ENCODE data around the gene CHORDC1. TPM values are rescaled to one million over a fixed set of nuclear protein-coding genes. Genes with fewer than 3 reads are reported as not detected.

CHORDC1 gene
- total RNA-seq (10 to 100 TPM; 35.0 to 69.9 TPM), polyA plus RNA-seq (ENCODE audit: insufficient read length in 2 of 2) (10 to 100 TPM; 52.7 to 62.1 TPM)
- long read RNA-seq, donor 1, transcript CHORDC1-201 (11 exons, 2,654 nt): major isoform, 5 of 20 reads
- long read RNA-seq, donor 1, partial matches to known transcripts: 15 of 20 reads
- long read RNA-seq, donor 1, other reads (novel, unspliced or antisense): 0 of 20 reads
- long read RNA-seq, donor 2, partial matches to known transcripts: 0 of 2 reads
- long read RNA-seq, donor 2, other reads (novel, unspliced or antisense): 0 of 2 reads
- long read RNA-seq, donor 3: 0 reads
- long read RNA-seq, donor 4, transcript CHORDC1-201 (11 exons, 2,654 nt): major isoform, 6 of 16 reads
- long read RNA-seq, donor 4, partial matches to known transcripts: 10 of 16 reads
- long read RNA-seq, donor 4, other reads (novel, unspliced or antisense): 0 of 16 reads

DNA sequence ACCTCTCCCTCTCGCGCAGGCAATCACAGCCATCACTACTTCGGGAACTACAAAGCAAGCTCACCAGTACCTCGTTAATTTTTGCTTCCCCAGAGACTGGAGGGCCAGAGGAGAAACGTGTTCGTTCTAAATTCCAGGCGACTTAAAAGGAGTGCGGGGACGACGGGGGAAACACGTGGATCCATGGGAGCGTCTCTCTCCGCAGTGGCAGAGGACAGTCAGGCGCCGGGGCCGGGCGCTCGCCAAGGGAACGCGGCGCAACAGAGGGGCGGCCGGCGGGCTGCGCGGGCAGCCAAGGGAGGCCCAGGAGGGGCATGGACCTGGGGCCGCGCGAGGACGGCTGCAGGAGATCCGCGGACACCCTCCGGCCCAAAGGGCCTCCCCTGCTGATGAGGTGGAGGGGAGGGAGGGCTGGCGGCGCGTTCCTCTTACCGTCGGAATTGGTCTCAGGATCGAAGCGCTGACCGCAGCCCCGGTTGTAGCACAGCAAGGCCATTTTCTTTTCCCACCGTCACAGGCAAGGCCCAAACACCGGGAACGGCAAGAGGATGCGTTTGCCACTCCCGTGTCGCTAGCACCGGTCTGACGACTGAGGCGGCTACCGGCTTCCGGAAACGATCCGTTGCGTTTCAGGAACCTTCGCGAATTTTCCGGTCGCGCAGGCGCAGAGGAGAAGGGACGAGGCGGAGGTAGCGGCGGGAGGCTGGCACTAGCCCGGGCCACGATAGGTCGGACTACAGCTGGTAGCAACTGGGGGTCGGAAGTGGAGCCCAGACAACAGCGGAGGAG is at the start of gene CHORDC1:
CHORDC1 (minus strand) TSS at position 591 of the 789 bp plus-strand sequence; CDS start at position 496, 95 bp downstream.
- peak; percentile 87 to 98 (median 93) for DNase-seq (ENCODE audit: low read depth in 4 of 6, low spot score in 6 of 6)
- Histone ChIP-seq H3K4me3 (ENCODE audit: low read depth, low read length) (peak within 1 kb of the TSS; percentile 82), H3K27ac (ENCODE audit: low read depth, low read length) (peak within 1 kb of the TSS; percentile 94), H3K9me3 (ENCODE audit: control insufficient read depth, insufficient read depth, low read length) (no peaks in the 10 kb centered on the region), H3K36me3 (ENCODE audit: control insufficient read depth, insufficient read depth, low read length) (no peaks in the 10 kb centered on the region), H3K4me1 (ENCODE audit: control insufficient read depth, insufficient read depth, low read length) (peaks cover 4% of the 10 kb centered on the region), H3K27me3 (ENCODE audit: control insufficient read depth, insufficient read depth, low read length) (no peaks in the 10 kb centered on the region)
- under 1% methylated on average over 71 of the region's 71 CpGs for WGBS (ENCODE audit: insufficient coverage)

DNA sequence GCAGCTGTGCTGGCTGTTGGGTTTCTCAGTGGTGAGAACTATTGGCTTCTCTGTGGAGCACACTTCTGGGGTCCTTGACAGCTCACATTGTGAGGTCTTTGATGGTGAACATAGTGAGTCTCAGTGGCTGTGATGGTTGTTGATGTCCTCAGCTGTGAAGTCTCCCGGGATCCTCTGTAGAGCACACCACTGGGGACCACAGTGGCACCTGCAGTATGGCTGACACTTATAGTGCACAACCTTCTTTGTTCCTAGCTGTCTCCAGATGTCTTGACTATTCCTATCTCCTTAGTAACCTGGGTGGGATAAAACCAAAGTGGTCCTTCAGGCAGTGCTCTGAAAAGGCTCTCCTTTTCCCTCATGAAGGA is 34.3 kb upstream of the CHORDC1 start:
- Histone ChIP-seq H3K9me3 (ENCODE audit: control insufficient read depth, insufficient read depth, low read length) (peaks cover 2% of the 10 kb centered on the region), H3K4me3 (ENCODE audit: low read depth, low read length) (no peak overlapping the region), H3K27me3 (ENCODE audit: control insufficient read depth, insufficient read depth, low read length) (no peaks in the 10 kb centered on the region), H3K27ac (ENCODE audit: low read depth, low read length) (no peak overlapping the region), H3K4me1 (ENCODE audit: control insufficient read depth, insufficient read depth, low read length) (no peaks in the 10 kb centered on the region), H3K36me3 (ENCODE audit: control insufficient read depth, insufficient read depth, low read length) (no peaks in the 10 kb centered on the region)
- DNase-seq (ENCODE audit: low read depth in 4 of 6, low spot score in 6 of 6): no peak
- no CpG with 5 or more reads among the region's 1 CpG for WGBS (ENCODE audit: insufficient coverage)

DNA sequence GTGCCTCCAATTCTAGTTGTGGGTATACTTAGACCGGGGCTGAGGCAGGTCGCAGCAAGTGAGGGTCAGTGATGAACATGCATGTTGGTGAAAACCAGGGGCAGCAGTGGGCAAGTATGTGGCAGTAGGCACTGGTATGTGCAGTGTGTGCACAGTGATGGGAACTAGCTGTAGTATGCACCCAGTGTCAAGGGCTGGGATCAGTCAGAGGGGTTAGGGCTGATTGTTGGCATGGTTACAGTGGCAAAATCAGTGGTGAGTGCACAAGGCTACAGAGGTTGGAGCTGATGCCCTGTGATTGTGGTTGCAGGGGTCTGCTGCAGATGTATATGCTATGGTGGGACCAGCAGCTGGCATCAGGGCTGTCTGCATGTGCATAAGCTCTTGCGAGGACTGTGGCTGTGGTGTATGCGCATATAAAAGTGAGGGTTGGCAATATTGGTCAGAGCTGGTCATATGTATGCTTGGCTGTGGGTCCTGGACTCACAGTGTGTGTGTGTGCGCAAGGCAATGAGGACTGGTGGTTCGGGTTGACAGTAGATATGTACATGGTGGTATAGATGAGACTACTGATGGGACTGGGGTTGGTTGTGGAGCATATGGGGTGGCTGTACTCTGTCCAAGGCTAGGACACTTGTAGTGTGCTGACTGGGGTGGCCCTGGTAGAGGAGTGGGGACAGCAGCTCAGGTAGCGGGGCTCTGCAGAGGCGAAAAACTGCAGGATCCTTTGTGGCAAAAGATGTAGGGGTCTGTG is 33.7 kb upstream of the CHORDC1 start:
- DNase-seq (ENCODE audit: low read depth in 4 of 6, low spot score in 6 of 6): no peak
- no peak overlapping the region for H3K27ac ChIP-seq (ENCODE audit: low read depth, low read length)
- no peaks in the 10 kb centered on the region for H3K27me3 ChIP-seq (ENCODE audit: control insufficient read depth, insufficient read depth, low read length)
- WGBS (ENCODE audit: insufficient coverage): 93% methylated on average over 8 of the region's 8 CpGs
- peaks cover 2% of the 10 kb centered on the region for H3K9me3 ChIP-seq (ENCODE audit: control insufficient read depth, insufficient read depth, low read length)
- no peak overlapping the region for H3K4me3 ChIP-seq (ENCODE audit: low read depth, low read length)
- H3K36me3 ChIP-seq (ENCODE audit: control insufficient read depth, insufficient read depth, low read length): no peaks in the 10 kb centered on the region
- H3K4me1 ChIP-seq (ENCODE audit: control insufficient read depth, insufficient read depth, low read length): no peaks in the 10 kb centered on the region

DNA sequence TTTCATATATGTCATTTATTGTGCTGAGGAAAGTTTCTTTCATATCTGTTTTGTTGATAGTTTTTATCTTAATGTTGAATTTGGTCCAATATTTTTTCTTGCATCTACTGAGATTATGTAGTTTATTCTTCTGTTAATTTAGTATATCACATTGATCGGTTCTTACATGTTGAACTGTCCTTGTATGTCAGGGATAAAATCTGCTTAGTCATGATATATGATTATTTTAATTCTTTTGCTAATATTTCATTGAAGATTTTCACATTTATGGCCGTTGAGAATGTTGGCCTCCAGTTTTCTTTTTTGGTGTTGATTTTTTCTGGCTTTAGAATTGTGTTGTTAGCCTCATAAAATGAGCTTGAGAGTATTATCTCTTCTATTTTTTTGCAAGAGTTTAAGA is 31.2 kb upstream of the CHORDC1 start:
- H3K4me1 ChIP-seq (ENCODE audit: control insufficient read depth, insufficient read depth, low read length): no peaks in the 10 kb centered on the region
- WGBS (ENCODE audit: insufficient coverage): no CpG with 5 or more reads among the region's 2 CpGs
- DNase-seq (ENCODE audit: low read depth in 4 of 6, low spot score in 6 of 6): no peak
- H3K4me3 ChIP-seq (ENCODE audit: low read depth, low read length): no peak overlapping the region
- no peaks in the 10 kb centered on the region for H3K27me3 ChIP-seq (ENCODE audit: control insufficient read depth, insufficient read depth, low read length)
- no peak overlapping the region for H3K27ac ChIP-seq (ENCODE audit: low read depth, low read length)
- peaks cover 2% of the 10 kb centered on the region for H3K9me3 ChIP-seq (ENCODE audit: control insufficient read depth, insufficient read depth, low read length)
- H3K36me3 ChIP-seq (ENCODE audit: control insufficient read depth, insufficient read depth, low read length): no peaks in the 10 kb centered on the region

DNA sequence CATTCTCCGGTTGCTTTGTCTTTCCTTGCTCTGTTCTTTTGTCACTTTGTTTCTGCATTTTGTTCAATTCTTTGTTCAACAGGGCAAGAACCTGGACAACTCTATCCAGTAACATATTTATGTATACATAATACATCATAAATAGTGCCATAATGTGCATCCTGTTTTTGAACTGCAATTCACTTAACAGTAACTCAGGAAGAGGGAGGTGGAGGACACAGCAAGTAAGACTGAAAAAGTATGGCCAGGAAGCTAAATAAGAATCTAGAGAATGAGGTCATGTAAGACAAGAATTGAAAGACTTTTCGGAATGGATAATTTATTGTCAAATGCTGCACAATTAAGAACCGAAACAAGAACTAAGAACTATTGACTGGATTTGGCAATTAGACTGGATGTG is 29.2 kb upstream of the CHORDC1 start:
- Histone ChIP-seq H3K27ac (ENCODE audit: low read depth, low read length) (no peak overlapping the region), H3K36me3 (ENCODE audit: control insufficient read depth, insufficient read depth, low read length) (no peaks in the 10 kb centered on the region), H3K4me1 (ENCODE audit: control insufficient read depth, insufficient read depth, low read length) (no peaks in the 10 kb centered on the region), H3K27me3 (ENCODE audit: control insufficient read depth, insufficient read depth, low read length) (no peaks in the 10 kb centered on the region), H3K4me3 (ENCODE audit: low read depth, low read length) (no peak overlapping the region), H3K9me3 (ENCODE audit: control insufficient read depth, insufficient read depth, low read length) (peaks cover 2% of the 10 kb centered on the region)
- WGBS (ENCODE audit: insufficient coverage): 62% methylated on average over 2 of the region's 3 CpGs
- no peak for DNase-seq (ENCODE audit: low read depth in 4 of 6, low spot score in 6 of 6)

DNA sequence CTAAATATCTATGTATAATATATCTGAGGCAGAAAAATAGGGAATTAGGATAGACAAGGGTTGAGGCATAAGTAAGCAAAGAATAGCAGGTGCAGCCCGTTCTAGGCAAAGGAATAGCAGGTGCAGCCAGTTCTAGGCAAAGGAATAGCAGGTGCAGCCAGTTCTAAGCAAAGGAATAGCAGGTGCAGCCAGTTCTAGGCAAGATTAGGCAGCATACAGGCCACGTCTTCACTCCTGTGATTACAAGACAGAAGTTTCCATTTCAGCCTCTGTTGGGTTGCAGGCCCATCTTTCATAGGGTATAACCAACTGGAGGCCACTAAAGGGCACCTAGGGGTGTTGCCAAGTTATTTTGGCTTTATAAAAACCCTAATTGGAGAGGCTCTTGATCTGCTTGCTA is 28.8 kb upstream of the CHORDC1 start:
- Histone ChIP-seq H3K9me3 (ENCODE audit: control insufficient read depth, insufficient read depth, low read length) (peaks cover 2% of the 10 kb centered on the region), H3K27ac (ENCODE audit: low read depth, low read length) (no peak overlapping the region), H3K4me1 (ENCODE audit: control insufficient read depth, insufficient read depth, low read length) (no peaks in the 10 kb centered on the region), H3K36me3 (ENCODE audit: control insufficient read depth, insufficient read depth, low read length) (no peaks in the 10 kb centered on the region), H3K27me3 (ENCODE audit: control insufficient read depth, insufficient read depth, low read length) (no peaks in the 10 kb centered on the region), H3K4me3 (ENCODE audit: low read depth, low read length) (no peak overlapping the region)
- no peak for DNase-seq (ENCODE audit: low read depth in 4 of 6, low spot score in 6 of 6)
- WGBS (ENCODE audit: insufficient coverage): 63% methylated on average over 2 of the region's 2 CpGs

DNA sequence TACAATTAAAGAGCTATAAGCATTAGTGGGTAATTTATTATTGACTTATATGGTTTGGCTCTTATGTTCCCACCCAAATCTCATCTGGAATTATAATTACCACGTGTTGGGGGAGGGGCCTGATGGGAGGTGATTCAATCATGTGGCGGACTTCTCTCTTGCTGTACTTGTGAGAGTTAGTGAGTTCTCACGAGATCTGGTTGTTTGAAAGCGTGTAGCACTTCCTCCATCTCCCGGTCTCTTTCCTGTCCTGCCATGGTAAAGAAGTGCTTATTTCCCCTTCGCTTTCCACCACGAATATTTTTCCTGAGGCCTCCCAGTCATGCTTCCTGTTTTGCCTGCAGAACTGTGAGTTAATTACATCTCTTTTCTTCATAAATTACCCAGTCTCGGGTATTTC is 28.1 kb upstream of the CHORDC1 start:
- Histone ChIP-seq H3K4me1 (ENCODE audit: control insufficient read depth, insufficient read depth, low read length) (no peaks in the 10 kb centered on the region), H3K27ac (ENCODE audit: low read depth, low read length) (no peak overlapping the region), H3K4me3 (ENCODE audit: low read depth, low read length) (no peak overlapping the region), H3K9me3 (ENCODE audit: control insufficient read depth, insufficient read depth, low read length) (peaks cover 2% of the 10 kb centered on the region), H3K36me3 (ENCODE audit: control insufficient read depth, insufficient read depth, low read length) (no peaks in the 10 kb centered on the region), H3K27me3 (ENCODE audit: control insufficient read depth, insufficient read depth, low read length) (no peaks in the 10 kb centered on the region)
- DNase-seq (ENCODE audit: low read depth in 4 of 6, low spot score in 6 of 6): no peak
- WGBS (ENCODE audit: insufficient coverage): 74% methylated on average over 3 of the region's 8 CpGs

DNA sequence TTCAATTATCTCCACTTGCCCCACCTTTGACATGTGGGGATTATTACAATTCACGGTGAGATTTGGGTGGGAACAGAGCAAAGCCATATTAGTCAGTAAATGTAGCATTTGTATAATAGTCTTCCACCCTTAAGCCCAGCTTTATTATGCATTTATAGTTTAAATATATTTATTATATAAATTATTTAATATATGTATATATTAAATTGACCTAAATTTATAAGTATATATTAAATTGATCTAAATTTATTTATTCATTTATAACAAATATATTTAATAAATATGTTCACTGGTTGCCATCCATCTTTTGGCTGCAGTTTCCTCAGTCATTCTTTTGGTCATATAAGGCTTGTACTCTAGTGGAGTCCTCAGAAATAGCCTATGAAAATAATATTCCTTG is 23.6 kb upstream of the CHORDC1 start:
- H3K9me3 ChIP-seq (ENCODE audit: control insufficient read depth, insufficient read depth, low read length): no peaks in the 10 kb centered on the region
- DNase-seq (ENCODE audit: low read depth in 4 of 6, low spot score in 6 of 6): no peak
- no peaks in the 10 kb centered on the region for H3K27me3 ChIP-seq (ENCODE audit: control insufficient read depth, insufficient read depth, low read length)
- no peak overlapping the region for H3K27ac ChIP-seq (ENCODE audit: low read depth, low read length)
- H3K4me1 ChIP-seq (ENCODE audit: control insufficient read depth, insufficient read depth, low read length): no peaks in the 10 kb centered on the region
- H3K4me3 ChIP-seq (ENCODE audit: low read depth, low read length): no peak overlapping the region
- no CpG with 5 or more reads among the region's 1 CpG for WGBS (ENCODE audit: insufficient coverage)
- no peaks in the 10 kb centered on the region for H3K36me3 ChIP-seq (ENCODE audit: control insufficient read depth, insufficient read depth, low read length)

DNA sequence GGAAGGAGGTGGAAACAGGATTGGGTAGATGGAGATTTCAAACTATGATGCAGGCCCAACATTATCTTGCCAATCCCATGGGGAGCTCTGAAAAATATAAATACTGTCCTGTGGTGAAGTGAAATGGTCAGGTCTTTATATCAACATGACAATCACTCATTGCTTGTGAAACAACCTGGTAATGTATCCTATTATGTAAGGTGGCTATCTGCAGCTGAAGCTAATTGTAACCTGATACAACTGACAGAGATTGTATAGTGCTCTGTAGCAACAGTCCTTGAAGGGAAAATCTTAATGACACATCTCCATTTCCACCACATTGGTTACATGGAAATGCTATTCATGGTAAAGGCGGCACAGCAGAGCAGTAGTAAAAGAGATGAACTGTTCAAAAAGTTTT is 20.7 kb upstream of the CHORDC1 start:
- no CpG with 5 or more reads among the region's 1 CpG for WGBS (ENCODE audit: insufficient coverage)
- no peaks in the 10 kb centered on the region for H3K9me3 ChIP-seq (ENCODE audit: control insufficient read depth, insufficient read depth, low read length)

More for the DNA sequence above, 20.7 kb upstream of the CHORDC1 start:
- no peak overlapping the region for H3K27ac ChIP-seq (ENCODE audit: low read depth, low read length)
- H3K27me3 ChIP-seq (ENCODE audit: control insufficient read depth, insufficient read depth, low read length): no peaks in the 10 kb centered on the region
- DNase-seq (ENCODE audit: low read depth in 4 of 6, low spot score in 6 of 6): no peak
- no peaks in the 10 kb centered on the region for H3K4me1 ChIP-seq (ENCODE audit: control insufficient read depth, insufficient read depth, low read length)
- H3K36me3 ChIP-seq (ENCODE audit: control insufficient read depth, insufficient read depth, low read length): no peaks in the 10 kb centered on the region
- H3K4me3 ChIP-seq (ENCODE audit: low read depth, low read length): no peak overlapping the region
